K562 treated with DMSO at 1 percent for 48 hours (cell line): ENCODE data around the gene QPCT. TPM values are rescaled to one million over a fixed set of nuclear protein-coding genes. Genes with fewer than 3 reads are reported as not detected.

ENCODE experiments used
- total RNA-seq: library from RNA; unstranded; fragments of 300-600 nt; gene quantifications from 2 replicates; pipeline ENCODE4 v1.2.3, GENCODE V29; 2022; ENCODE audit warnings: low replicate concordance; ENCODE audit errors: extremely low read depth

Gene QPCT
- not detected in 2 replicates for total RNA-seq

DNA sequence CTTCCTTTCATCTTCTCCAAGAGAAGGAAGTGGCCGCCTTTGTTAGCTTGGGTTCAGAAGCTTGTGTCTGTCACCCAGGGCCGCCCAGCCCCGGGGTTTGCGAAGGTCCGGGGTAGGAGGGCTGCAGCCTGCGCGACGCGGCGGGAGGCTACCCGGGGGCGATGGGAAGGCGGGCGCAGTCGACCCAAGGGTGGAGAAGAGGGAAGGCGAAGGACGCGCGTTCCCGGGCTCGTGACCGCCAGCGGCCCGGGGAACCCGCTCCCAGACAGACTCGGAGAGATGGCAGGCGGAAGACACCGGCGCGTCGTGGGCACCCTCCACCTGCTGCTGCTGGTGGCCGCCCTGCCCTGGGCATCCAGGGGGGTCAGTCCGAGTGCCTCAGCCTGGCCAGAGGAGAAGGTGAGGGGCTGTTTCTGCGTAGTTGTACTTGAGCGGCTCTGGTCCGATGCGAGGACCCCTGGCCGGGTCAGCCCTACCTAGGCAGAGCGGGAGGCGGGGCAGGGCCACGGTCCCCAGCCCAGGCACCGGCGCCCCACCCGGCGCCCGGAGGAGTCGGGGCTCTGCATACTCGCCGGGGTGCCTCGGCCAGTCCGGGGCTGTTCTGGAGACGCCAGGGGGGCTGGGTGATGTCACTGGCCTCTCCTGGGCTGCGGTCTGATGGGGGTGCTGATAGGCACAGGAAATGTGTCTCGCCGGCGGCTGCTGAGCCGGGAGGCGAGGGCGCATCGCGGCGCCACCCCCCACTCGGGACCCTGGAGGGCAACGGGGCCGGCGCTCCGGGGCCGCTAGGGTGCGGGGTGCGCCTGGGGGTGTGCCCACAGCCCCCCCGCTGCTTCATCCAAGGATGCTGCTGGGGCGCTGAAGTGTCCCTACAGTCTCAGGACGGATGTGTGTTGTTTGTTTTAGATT, at the start of gene QPCT:
Gene QPCT (plus strand): TSS at position 178 of the 909 bp plus-strand sequence. CDS start 102 bp downstream, at position 280.

DNA sequence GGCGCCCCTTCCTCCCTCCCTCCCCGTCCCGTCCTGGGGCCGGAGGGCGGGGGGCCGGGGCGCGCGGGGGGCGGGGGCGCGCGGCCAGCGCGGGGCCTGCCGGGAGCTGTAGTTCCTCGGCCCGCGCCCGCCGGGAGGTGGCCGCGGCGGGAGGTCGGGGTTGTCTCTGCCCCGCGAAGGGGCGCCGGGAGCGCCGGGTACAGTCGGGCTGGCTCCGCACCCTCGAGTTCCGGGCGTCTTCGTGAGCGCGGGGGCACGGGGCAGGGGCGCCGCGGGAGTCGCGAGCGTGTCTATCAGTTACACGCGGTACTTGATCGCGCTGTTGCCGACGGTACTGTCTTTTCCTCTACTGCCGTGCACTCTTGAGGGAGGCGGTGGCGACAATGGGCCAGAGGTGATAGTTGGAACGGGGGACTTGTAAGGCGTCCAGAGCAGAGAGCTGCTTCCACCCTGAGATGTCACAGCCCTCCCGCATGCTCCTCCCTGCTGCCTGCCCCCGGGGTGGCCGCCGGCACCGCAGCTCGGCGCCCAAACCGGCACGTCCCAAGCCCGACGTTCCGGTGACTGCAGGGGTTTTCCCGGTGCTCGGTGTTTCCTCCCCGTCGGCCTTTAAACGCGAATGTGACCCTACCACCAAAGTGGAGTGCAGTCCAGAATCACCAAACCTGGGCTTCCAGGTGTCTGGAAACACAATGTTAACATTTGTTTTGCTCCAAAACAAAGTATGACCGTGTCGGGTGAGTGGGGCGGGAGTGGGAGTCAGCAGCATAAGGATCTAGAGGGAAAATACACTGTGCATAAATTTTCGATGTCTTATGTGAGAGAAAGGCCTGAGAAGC, 19.4 kb upstream of the QPCT start, which contains the start of gene PRKD3:
Gene PRKD3 (minus strand): TSS at position 48 of the 839 bp plus-strand sequence. CDS start 8,309 bp downstream, outside the sequence.

Other genes with a start within 250 kb of the QPCT start
- gene EIF2AK2, start 187.7 kb upstream of the QPCT start, total RNA-seq, result not detected in 2 replicates
- not detected in 2 replicates for gene SULT6B1, start 156.0 kb upstream of the QPCT start, total RNA-seq
- gene CEBPZOS, start 148.1 kb upstream of the QPCT start, total RNA-seq, result not detected in 2 replicates
- gene CEBPZ, start 113.0 kb upstream of the QPCT start, total RNA-seq, result not detected in 2 replicates
- not detected in 2 replicates for gene NDUFAF7, start 113.0 kb upstream of the QPCT start, total RNA-seq
- gene PRKD3, start 19.8 kb upstream of the QPCT start, total RNA-seq, result not detected in 2 replicates